Activated naive CD8-positive, alpha-beta T cell treated with anti-CD3 and anti-CD28 coated beads, Interleukin-2, amount 10 ng/mL, durations not matched to agents 7 days and 5 days (primary cell): ENCODE measurements around the gene CPA4. TPM values are rescaled to one million over a fixed set of nuclear protein-coding genes. Genes with fewer than 3 reads are reported as not detected.

Source experiments
- ATAC-seq: fragments of 150-1000 bp; cut with Tn5 transposase; one replicate; pipeline ENCODE4 v1.10.0; 2021; ENCODE audit warnings: low read depth, moderate library complexity
- POLR2A ChIA-PET: fragments of 350-600 bp; sonication (Branson Sonifier 250); formaldehyde crosslinking; loops from one replicate; lab custom pipeline; 2021; ENCODE audit warnings: antibody characterized with exemption; lab: Charles Lee
- DNase-seq: peaks from one replicate; pipeline ENCODE4 v3.0.0; 2021
- H3K27ac Mint-ChIP-seq: one replicate; pipeline ENCODE4 v1.8.0; 2022; ENCODE audit warnings: mild to moderate bottlenecking, mixed read lengths
- H3K27me3 Mint-ChIP-seq: one replicate; pipeline ENCODE4 v1.8.0; 2022; ENCODE audit warnings: mild to moderate bottlenecking, moderate library complexity, mixed read lengths
- H3K36me3 Mint-ChIP-seq: one replicate; pipeline ENCODE4 v1.8.0; 2021; ENCODE audit warnings: mild to moderate bottlenecking, mixed read lengths
- H3K4me1 Mint-ChIP-seq: one replicate; pipeline ENCODE4 v1.8.0; 2021; ENCODE audit warnings: mixed read lengths
- H3K4me3 Mint-ChIP-seq: one replicate; pipeline ENCODE4 v1.8.0; 2022; ENCODE audit warnings: mild to moderate bottlenecking, moderate library complexity, mixed read lengths
- H3K9me3 Mint-ChIP-seq: one replicate; pipeline ENCODE4 v1.8.0; 2021; ENCODE audit warnings: mixed read lengths
- total RNA-seq, 2 experiments: library from RNA; stranded (reverse); gene quantifications; one replicate each; pipeline ENCODE4 v1.2.3, GENCODE V29; 2021

The CPA4 gene
- total RNA-seq, 2 experiments from 2014 or later, result not detected

- H3K4me1 Mint-ChIP-seq, result peaks cover 33% of the 10 kb centered on the region
- no peak overlapping the region for H3K4me3 Mint-ChIP-seq
- no peaks in the 10 kb centered on the region for H3K27me3 Mint-ChIP-seq
- no peaks in the 10 kb centered on the region for H3K9me3 Mint-ChIP-seq
- peak overlapping the region; percentile 86 for H3K27ac Mint-ChIP-seq
- DNase-seq, result no peak
- peaks cover 3% of the 10 kb centered on the region for H3K36me3 Mint-ChIP-seq
- ATAC-seq, result no peak
- POLR2A ChIA-PET, result interaction anchor here (0.7 to 1.2 kb wide), 2 partner anchors 106 to 236 kb away, joined by 3 read pairs; no protein-coding TSS in a partner anchor
Observed at GRCh38 chr7:130369831-130370550, 77.0 kb downstream of the CPA4 start.

- H3K9me3 Mint-ChIP-seq, result no peaks in the 10 kb centered on the region
- no peak overlapping the region for H3K27ac Mint-ChIP-seq
- H3K4me3 Mint-ChIP-seq, result no peak overlapping the region
- POLR2A ChIA-PET, result interaction anchor here (0.7 kb wide), 1 partner anchor 106 kb away, joined by 3 read pairs; no protein-coding TSS in a partner anchor
- peaks cover 3% of the 10 kb centered on the region for H3K36me3 Mint-ChIP-seq
- ATAC-seq (no peak), DNase-seq (no peak)
- H3K4me1 Mint-ChIP-seq, result peaks cover 29% of the 10 kb centered on the region
- no peaks in the 10 kb centered on the region for H3K27me3 Mint-ChIP-seq
Observed at GRCh38 chr7:130371046-130371445, 78.1 kb downstream of the CPA4 start.

GRCh38 chr7:130372402-130373165, 79.6 kb downstream of the CPA4 start:
- H3K9me3 Mint-ChIP-seq, result peaks cover 6% of the 10 kb centered on the region
- peaks cover 19% of the 10 kb centered on the region for H3K4me1 Mint-ChIP-seq
- peaks cover 4% of the 10 kb centered on the region for H3K36me3 Mint-ChIP-seq
- H3K27ac Mint-ChIP-seq, result no peak overlapping the region
- POLR2A ChIA-PET, result no interaction called here
- no peaks in the 10 kb centered on the region for H3K27me3 Mint-ChIP-seq
- ATAC-seq (no peak), DNase-seq (no peak)
- H3K4me3 Mint-ChIP-seq, result no peak overlapping the region

Other genes starting within 250 kb of the CPA4 start
- gene ZC3HC1, start 241.8 kb upstream of the CPA4 start, total RNA-seq, result 10 to 100 TPM; 15.4 to 18.7 TPM
- 10 to 100 TPM; 15.6 to 15.7 TPM for gene KLHDC10, start 222.6 kb upstream of the CPA4 start, total RNA-seq
- gene TMEM209, start 87.8 kb upstream of the CPA4 start, total RNA-seq, result 10 to 100 TPM; 39.5 to 43.9 TPM
- gene SSMEM1, start 85.3 kb upstream of the CPA4 start, total RNA-seq, result not detected
- gene CPA2, start 26.3 kb upstream of the CPA4 start, total RNA-seq, result not detected
- 1 to 10 TPM; 8.7 to 9.4 TPM for gene CPA5, start 51.7 kb downstream of the CPA4 start, total RNA-seq
- not detected for gene CPA1, start 87.3 kb downstream of the CPA4 start, total RNA-seq
- gene CEP41, start 147.9 kb downstream of the CPA4 start, total RNA-seq, result 10 to 100 TPM; 27.1 to 28.7 TPM
- gene MEST, start 198.9 kb downstream of the CPA4 start, total RNA-seq, result 10 to 100 TPM in 1 of 2 experiments, 1 to 10 TPM in 1; 8.7 to 11.6 TPM